OCI-LY3 (cell line): ENCODE results near the gene NOTUM.
"Not testable (repeated sequence)": the region's sequence is repeated elsewhere in the genome, so short reads cannot be mapped to it uniquely, and the experiment has no call there.

Experiments used
- CTCF ChIP-seq: fragments of 200-600, 300-600 bp; sonication (generic); IDR thresholded peaks from 2 replicates; pipeline ENCODE4 v1.5.1; 2014; ENCODE audit warnings: antibody characterized with exemption, low read length, low read depth
- EZH2phosphoT487 ChIP-seq: fragments of 200-600 bp; shearing (Covaris generic); IDR thresholded peaks from 2 replicates; pipeline ENCODE4 v1.6.1; 2018; ENCODE audit warnings: antibody characterized with exemption, mixed run types, low read depth

- not testable (repeated sequence) for TF ChIP-seq CTCF, EZH2phosphoT487
Observed at GRCh38 chr17:81953443-81953842, 7.5 kb downstream of the NOTUM start.
